ENCODE data around the gene ACSBG1. TPM values are rescaled to one million over a fixed set of nuclear protein-coding genes. Genes with fewer than 3 reads are reported as not detected.

ACSBG1 gene
- total RNA-seq, 1 donor from 2014 or later, result not detected

DNA sequence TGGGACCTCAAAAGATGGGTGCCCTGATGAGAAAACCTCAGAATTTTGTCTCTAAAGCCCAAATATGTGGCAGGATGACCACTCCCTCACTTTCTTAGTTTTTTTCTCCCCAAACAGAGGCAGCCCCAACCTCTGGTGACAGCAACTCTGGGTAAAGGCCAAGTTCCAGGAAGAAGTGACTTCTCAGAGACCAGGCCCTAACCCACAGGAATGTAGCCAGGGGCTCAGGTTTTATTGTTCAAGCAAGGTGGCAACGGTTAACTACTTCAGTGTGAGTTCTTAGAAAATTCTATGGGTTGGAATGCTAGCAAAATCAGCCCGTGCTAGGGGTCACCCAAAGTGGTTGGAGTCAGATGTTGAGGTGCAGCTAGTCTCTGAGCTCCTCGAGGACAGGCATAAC, 24.9 kb upstream of the ACSBG1 start:
- Histone ChIP-seq H3K27me3 (ENCODE audit: control insufficient read depth, insufficient read depth, low read length) (no peaks in the 10 kb centered on the region), H3K36me3 (ENCODE audit: control insufficient read depth, insufficient read depth, low read length) (no peaks in the 10 kb centered on the region), H3K4me3 (ENCODE audit: low read depth, low read length) (no peak overlapping the region)
- no peak for DNase-seq (ENCODE audit: low read depth)
- TF ChIP-seq, protein P1, sequence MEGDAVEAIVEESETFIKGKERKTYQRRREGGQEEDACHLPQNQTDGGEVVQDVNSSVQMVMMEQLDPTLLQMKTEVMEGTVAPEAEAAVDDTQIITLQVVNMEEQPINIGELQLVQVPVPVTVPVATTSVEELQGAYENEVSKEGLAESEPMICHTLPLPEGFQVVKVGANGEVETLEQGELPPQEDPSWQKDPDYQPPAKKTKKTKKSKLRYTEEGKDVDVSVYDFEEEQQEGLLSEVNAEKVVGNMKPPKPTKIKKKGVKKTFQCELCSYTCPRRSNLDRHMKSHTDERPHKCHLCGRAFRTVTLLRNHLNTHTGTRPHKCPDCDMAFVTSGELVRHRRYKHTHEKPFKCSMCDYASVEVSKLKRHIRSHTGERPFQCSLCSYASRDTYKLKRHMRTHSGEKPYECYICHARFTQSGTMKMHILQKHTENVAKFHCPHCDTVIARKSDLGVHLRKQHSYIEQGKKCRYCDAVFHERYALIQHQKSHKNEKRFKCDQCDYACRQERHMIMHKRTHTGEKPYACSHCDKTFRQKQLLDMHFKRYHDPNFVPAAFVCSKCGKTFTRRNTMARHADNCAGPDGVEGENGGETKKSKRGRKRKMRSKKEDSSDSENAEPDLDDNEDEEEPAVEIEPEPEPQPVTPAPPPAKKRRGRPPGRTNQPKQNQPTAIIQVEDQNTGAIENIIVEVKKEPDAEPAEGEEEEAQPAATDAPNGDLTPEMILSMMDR (IDR thresholded peaks at IDR 0.05; ENCODE audit: insufficient read depth, low read length, poor library complexity, severe bottlenecking), result no peak

DNA sequence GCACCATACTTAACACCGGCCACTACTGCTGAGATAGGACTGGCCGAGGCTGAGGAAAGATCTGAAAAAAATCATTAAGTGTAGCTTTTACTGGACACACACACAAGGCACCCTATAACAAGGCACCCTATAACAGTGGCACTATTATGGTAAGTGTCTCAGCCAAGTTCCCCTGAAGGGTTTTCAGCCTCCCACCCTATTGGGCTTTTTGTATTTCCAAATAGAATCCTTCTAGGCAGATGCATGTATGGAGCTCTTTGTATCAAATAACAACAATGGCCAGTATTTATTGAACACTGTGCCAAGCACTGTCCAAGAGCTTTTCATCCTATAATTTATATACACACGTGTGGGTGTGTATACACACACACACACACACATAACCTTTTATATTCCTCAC, 23.3 kb upstream of the ACSBG1 start:
- Histone ChIP-seq H3K36me3 (ENCODE audit: control insufficient read depth, insufficient read depth, low read length) (no peaks in the 10 kb centered on the region), H3K27me3 (ENCODE audit: control insufficient read depth, insufficient read depth, low read length) (no peaks in the 10 kb centered on the region), H3K4me3 (ENCODE audit: low read depth, low read length) (no peak overlapping the region)
- TF ChIP-seq, protein P1 (IDR thresholded peaks at IDR 0.05; ENCODE audit: insufficient read depth, low read length, poor library complexity, severe bottlenecking), result no peak
- no peak for DNase-seq (ENCODE audit: low read depth)

DNA sequence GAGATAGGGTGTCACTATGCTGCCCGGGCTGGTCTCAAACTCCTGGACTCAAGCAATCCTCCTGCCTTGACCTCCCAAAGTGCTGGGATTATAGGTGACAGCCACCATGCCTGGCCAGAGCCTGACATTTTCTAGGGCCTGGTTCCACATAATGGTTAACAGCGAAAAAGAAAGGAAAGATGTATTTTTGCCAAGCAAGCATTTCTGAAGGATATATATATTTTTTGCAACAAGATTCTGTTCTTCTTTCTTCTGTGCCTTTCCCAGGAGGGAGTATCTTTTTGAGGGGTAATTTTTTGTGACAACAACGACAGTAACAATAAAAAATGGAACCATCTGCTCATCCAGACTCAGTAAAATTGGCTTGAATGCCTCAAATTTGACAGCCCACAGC, 21.7 kb upstream of the ACSBG1 start:
- H3K36me3 ChIP-seq (ENCODE audit: control insufficient read depth, insufficient read depth, low read length), result no peaks in the 10 kb centered on the region
- no peak for DNase-seq (ENCODE audit: low read depth)
- peaks cover 3% of the 10 kb centered on the region for H3K27me3 ChIP-seq (ENCODE audit: control insufficient read depth, insufficient read depth, low read length)
- TF ChIP-seq, protein P1 (IDR thresholded peaks at IDR 0.05; ENCODE audit: insufficient read depth, low read length, poor library complexity, severe bottlenecking), result no peak
- no peak overlapping the region for H3K4me3 ChIP-seq (ENCODE audit: low read depth, low read length)

DNA sequence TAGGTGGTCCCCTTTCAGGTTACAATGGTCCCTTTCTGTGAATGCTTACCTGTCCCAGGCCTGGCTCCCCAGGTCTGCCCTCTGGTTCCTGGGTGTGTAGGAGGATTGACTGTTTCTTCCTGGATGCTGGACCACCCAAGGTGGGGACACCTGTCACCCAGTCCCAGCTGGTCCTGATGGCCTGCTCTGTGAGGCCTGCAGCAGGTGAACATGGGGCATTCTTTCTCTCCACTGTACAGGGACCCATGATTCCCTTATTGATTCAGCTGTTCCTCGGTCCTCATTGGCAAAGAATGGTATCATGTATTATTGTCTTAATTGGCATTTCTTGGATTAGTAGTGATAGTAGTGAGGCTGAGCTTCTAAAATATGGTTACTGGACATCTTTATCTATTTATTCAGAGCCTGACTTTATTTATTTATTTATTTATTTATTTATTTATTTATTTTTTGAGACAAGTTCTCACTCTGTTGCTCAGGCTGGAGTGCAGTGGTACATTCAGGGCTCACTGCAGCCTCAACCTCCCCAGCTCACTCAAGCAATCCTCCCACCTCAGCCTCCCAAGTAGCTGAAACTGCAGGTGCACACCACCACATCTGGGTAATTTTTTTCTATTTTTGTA, 21.2 kb upstream of the ACSBG1 start:
- Histone ChIP-seq H3K4me3 (ENCODE audit: low read depth, low read length) (no peak overlapping the region), H3K36me3 (ENCODE audit: control insufficient read depth, insufficient read depth, low read length) (no peaks in the 10 kb centered on the region), H3K27me3 (ENCODE audit: control insufficient read depth, insufficient read depth, low read length) (peaks cover 3% of the 10 kb centered on the region)
- DNase-seq (ENCODE audit: low read depth), result no peak
- TF ChIP-seq, protein P1 (IDR thresholded peaks at IDR 0.05; ENCODE audit: insufficient read depth, low read length, poor library complexity, severe bottlenecking), result no peak

DNA sequence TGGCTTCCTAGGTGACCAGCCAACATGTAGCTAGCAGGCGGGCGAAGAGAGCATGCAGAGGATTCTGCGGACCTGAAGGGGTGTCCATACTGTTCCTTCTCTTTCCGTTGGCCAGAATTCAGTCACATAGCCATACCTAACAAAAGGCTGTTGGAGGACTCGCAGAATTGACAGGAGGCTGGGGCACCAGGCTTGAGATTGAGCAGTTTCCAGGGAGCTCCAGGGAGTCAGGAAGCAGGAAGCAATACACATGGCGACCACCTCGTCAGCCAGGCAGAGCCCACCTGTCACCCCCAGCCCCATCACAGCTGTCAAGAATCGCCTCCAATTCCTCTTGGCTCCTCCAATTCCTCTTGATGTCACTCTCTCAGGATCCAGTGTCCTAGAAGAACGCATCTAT, 16.8 kb upstream of the ACSBG1 start:
- Histone ChIP-seq H3K4me3 (ENCODE audit: low read depth, low read length) (no peak overlapping the region), H3K27me3 (ENCODE audit: control insufficient read depth, insufficient read depth, low read length) (peaks cover 3% of the 10 kb centered on the region), H3K36me3 (ENCODE audit: control insufficient read depth, insufficient read depth, low read length) (no peaks in the 10 kb centered on the region)
- TF ChIP-seq, protein P1 (IDR thresholded peaks at IDR 0.05; ENCODE audit: insufficient read depth, low read length, poor library complexity, severe bottlenecking), result no peak
- DNase-seq (ENCODE audit: low read depth), result no peak

DNA sequence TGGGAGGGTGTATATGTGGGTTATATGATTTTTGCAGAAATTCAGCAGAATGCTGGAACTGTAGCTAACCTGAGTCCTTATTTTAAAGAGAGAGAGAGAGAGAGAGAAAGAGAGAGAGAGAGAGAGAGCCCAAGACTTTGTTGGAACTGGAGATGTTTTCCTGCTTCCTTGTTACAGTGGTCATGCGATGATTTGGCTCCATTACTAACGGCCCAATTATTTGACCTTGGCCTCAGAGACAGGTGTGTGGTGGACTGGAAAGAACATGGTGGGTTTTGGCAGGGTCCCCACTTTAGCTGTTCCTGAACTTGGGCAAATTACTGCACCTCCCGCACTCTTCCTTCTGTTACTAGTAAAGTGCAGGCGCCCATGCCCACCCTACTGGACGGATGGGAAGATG, 14.8 kb upstream of the ACSBG1 start:
- H3K27me3 ChIP-seq (ENCODE audit: control insufficient read depth, insufficient read depth, low read length), result peaks cover 3% of the 10 kb centered on the region
- DNase-seq (ENCODE audit: low read depth), result no peak
- H3K36me3 ChIP-seq (ENCODE audit: control insufficient read depth, insufficient read depth, low read length), result no peaks in the 10 kb centered on the region
- TF ChIP-seq, protein P1 (IDR thresholded peaks at IDR 0.05; ENCODE audit: insufficient read depth, low read length, poor library complexity, severe bottlenecking), result no peak
- H3K4me3 ChIP-seq (ENCODE audit: low read depth, low read length), result no peak overlapping the region

Data from kidney epithelial cell (primary cell).